ENCODE data around the gene TMEM170B.

Gene TMEM170B

DNA sequence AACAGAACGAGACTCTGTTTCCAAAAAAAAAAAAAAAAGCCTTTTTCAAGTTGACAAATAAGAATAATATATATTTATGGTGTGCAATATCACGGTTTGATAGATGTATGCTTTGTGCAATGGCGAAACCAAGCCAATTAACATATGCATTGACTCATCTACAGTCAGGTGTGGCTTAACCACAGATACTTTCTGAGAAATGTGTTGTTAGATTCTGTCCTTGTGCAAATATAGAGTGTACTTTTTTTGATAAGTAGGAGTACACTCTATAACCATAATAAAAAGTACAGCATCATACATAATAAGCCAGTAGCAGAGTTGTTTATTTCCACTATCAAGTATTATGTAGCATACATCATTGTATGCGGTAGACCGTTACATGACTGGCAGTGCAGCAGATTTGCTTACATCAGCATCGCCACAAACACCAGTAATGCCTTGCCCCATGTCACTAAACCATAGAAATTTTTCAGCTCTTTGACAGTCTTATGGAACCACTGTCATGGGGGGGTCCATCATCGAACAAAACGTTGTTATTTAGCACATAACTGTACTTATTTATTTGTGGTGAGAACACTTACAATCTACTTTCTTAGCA lies 59.2 kb downstream of the TMEM170B start:
- TF ChIP-seq EP300 (IDR thresholded peaks at IDR 0.05; ENCODE audit: borderline replicate concordance) = no peak
- no peak for TF ChIP-seq CREB1 (IDR thresholded peaks at IDR 0.05; ENCODE audit: low read depth)
- no peak for TF ChIP-seq YY1 (IDR thresholded peaks at IDR 0.05; ENCODE audit: low read depth)
- TF ChIP-seq CEBPB (IDR thresholded peaks at IDR 0.05) = no peak
- TF ChIP-seq TEAD4 (IDR thresholded peaks at IDR 0.05) = no peak
- TF ChIP-seq RAD21 (IDR thresholded peaks at IDR 0.05; ENCODE audit: low read depth) = no peak
- no peak for TF ChIP-seq FOXM1 (IDR thresholded peaks at IDR 0.05; ENCODE audit: borderline replicate concordance, low read depth)
- TF ChIP-seq, protein P1, sequence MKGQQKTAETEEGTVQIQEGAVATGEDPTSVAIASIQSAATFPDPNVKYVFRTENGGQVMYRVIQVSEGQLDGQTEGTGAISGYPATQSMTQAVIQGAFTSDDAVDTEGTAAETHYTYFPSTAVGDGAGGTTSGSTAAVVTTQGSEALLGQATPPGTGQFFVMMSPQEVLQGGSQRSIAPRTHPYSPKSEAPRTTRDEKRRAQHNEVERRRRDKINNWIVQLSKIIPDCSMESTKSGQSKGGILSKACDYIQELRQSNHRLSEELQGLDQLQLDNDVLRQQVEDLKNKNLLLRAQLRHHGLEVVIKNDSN (IDR thresholded peaks at IDR 0.05) = no peak
- TF ChIP-seq ZBTB7A (IDR thresholded peaks at IDR 0.05; ENCODE audit: low read depth) = no peak
- no peak for TF ChIP-seq MAX (IDR thresholded peaks at IDR 0.05)
- TF ChIP-seq TCF12 (IDR thresholded peaks at IDR 0.05; ENCODE audit: low read depth) = no peak
- no peak for TF ChIP-seq REST (IDR thresholded peaks at IDR 0.05; ENCODE audit: low read depth)
- no peak for TF ChIP-seq TAF1 (IDR thresholded peaks at IDR 0.05; ENCODE audit: low read depth)
- no peak for TF ChIP-seq EGR1 (IDR thresholded peaks at IDR 0.05)
- no peak for TF ChIP-seq NFIC (IDR thresholded peaks at IDR 0.05)

DNA sequence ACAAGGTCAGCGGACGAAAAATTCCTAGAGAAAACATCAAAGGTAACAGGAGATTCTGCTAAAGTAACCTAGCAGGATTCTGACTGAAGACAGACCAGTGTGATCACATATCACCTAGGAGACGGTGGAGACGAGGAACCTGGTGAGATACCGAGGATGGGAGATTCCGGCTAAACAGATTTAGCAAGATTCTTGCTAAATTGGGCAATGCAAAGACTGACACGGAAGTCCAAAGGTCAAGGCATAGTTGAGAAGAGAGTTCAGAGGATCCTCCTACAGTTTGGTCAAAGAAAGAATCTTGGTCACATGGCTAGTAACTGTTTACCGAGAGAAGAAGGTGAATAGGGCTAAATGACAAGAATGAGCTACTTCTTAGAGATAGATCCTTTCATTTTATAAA lies 61.1 kb downstream of the TMEM170B start:
- TF ChIP-seq NFIC (IDR thresholded peaks at IDR 0.05) (no peak), EP300 (IDR thresholded peaks at IDR 0.05; ENCODE audit: borderline replicate concordance) (no peak), REST (IDR thresholded peaks at IDR 0.05; ENCODE audit: low read depth) (no peak)

DNA sequence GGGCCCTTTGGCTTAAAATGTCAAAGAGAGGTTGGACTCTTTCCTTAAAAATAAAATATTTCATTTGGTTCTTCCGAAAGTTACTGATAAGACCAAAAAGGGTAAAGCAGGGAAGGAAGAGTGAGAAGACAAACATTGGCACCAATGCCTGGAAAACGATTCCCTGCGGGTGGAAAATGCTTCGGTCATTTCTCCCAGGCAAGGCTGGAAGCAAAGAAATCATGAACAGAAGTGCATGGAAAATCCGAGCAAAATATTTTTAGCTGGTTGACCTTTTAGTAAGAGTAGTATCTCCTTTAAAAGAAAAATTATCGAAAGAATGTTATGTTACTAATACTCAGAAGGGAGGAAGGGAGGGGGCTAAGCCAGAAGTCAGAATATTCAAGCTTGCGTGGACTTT lies 62.7 kb downstream of the TMEM170B start:
- TF ChIP-seq RAD21 (IDR thresholded peaks at IDR 0.05; ENCODE audit: low read depth) (no peak), TCF12 (IDR thresholded peaks at IDR 0.05; ENCODE audit: low read depth) (no peak), FOXM1 (IDR thresholded peaks at IDR 0.05; ENCODE audit: borderline replicate concordance, low read depth) (no peak), ZBTB7A (IDR thresholded peaks at IDR 0.05; ENCODE audit: low read depth) (no peak), MAX (IDR thresholded peaks at IDR 0.05) (no peak), NFIC (IDR thresholded peaks at IDR 0.05) (no peak), CEBPB (IDR thresholded peaks at IDR 0.05) (no peak)
- TF ChIP-seq, protein P1 (IDR thresholded peaks at IDR 0.05) = no peak

- no peak for TF ChIP-seq NFIC (IDR thresholded peaks at IDR 0.05)
- no peak for TF ChIP-seq FOXM1 (IDR thresholded peaks at IDR 0.05; ENCODE audit: borderline replicate concordance, low read depth)
- TF ChIP-seq, protein P1 (IDR thresholded peaks at IDR 0.05) = no peak
- no peak for TF ChIP-seq CEBPB (IDR thresholded peaks at IDR 0.05)
- TF ChIP-seq YY1 (IDR thresholded peaks at IDR 0.05; ENCODE audit: low read depth) = no peak
- TF ChIP-seq TCF12 (IDR thresholded peaks at IDR 0.05; ENCODE audit: low read depth) = no peak
- no peak for TF ChIP-seq TEAD4 (IDR thresholded peaks at IDR 0.05)
- TF ChIP-seq MAX (IDR thresholded peaks at IDR 0.05) = no peak
- TF ChIP-seq REST (IDR thresholded peaks at IDR 0.05; ENCODE audit: low read depth) = no peak
- TF ChIP-seq ZBTB7A (IDR thresholded peaks at IDR 0.05; ENCODE audit: low read depth) = no peak
- no peak for TF ChIP-seq TAF1 (IDR thresholded peaks at IDR 0.05; ENCODE audit: low read depth)
- TF ChIP-seq CREB1 (IDR thresholded peaks at IDR 0.05; ENCODE audit: low read depth) = no peak
- TF ChIP-seq RAD21 (IDR thresholded peaks at IDR 0.05; ENCODE audit: low read depth) = no peak
- TF ChIP-seq EGR1 (IDR thresholded peaks at IDR 0.05) = no peak
- TF ChIP-seq EP300 (IDR thresholded peaks at IDR 0.05; ENCODE audit: borderline replicate concordance) = no peak
Measured at GRCh38 chr6:11601776-11602605, 64.4 kb downstream of the TMEM170B start.

Measured in Ishikawa (cell line).